H1 (cell line): ENCODE data around the gene GNAO1. TPM values are rescaled to one million over a fixed set of nuclear protein-coding genes. Genes with fewer than 3 reads are reported as not detected.

ENCODE experiments used
- CTCF ChIA-PET: fragments of 300-600 bp; sonication (Branson Sonifier 250); formaldehyde crosslinking; loops from one replicate; lab custom pipeline; 2021; ENCODE audit not compliant: partially characterized antibody; lab: Charles Lee
- POLR2A ChIA-PET: fragments of 300-600 bp; sonication (Branson Sonifier 250); formaldehyde crosslinking; loops from one replicate; lab custom pipeline; 2021; ENCODE audit warnings: inconsistent platforms; ENCODE audit not compliant: partially characterized antibody; lab: Charles Lee
- DNase-seq, 2 experiments: peaks; one replicate each; pipeline versions ENCODE4 v3.0.0 to v3.0.0-alpha.2; 2010 to 2022; ENCODE audit warnings: low spot score in 2 of 2, low read depth in 1 of 2, mixed read lengths in 1 of 2
- FAIRE-seq: peaks from 2 replicates; lab custom pipeline; 2011; peaks lifted over from hg19 to GRCh38; lab: Jason Lieb, UNC
- H2AFZ ChIP-seq: 2 replicates; pipeline ENCODE4 v1.8.1; 2012; ENCODE audit warnings: low read length, inconsistent platforms
- H2AK5ac ChIP-seq: 2 replicates; pipeline ENCODE4 v1.6.1; 2013; ENCODE audit warnings: low read depth, low read length
- H2BK120ac ChIP-seq: replicated peaks from 2 replicates; pipeline ENCODE3; 2013; ENCODE audit warnings: low read depth, low read length, inconsistent platforms
- H2BK12ac ChIP-seq: 2 replicates; pipeline ENCODE4 v1.6.1; 2013; ENCODE audit warnings: low read depth, low read length
- H2BK15ac ChIP-seq: 2 replicates; pipeline ENCODE4 v1.6.1; 2013; ENCODE audit warnings: low read length
- H2BK20ac ChIP-seq: 2 replicates; pipeline ENCODE4 v1.6.1; 2013; ENCODE audit warnings: low read length
- H2BK5ac ChIP-seq: 2 replicates; pipeline ENCODE4 v1.6.1; 2013; ENCODE audit warnings: low read depth, low read length
- H3K14ac ChIP-seq: 2 replicates; pipeline ENCODE4 v1.6.1; 2013; ENCODE audit warnings: inconsistent platforms; ENCODE audit not compliant: insufficient read length
- H3K18ac ChIP-seq: 2 replicates; pipeline ENCODE4 v1.6.1; 2013; ENCODE audit warnings: low read length; ENCODE audit errors: extremely low read depth
- H3K23ac ChIP-seq: 2 replicates; pipeline ENCODE4 v1.6.1; 2013; ENCODE audit warnings: inconsistent platforms; ENCODE audit not compliant: insufficient read length
- H3K23me2 ChIP-seq: 2 replicates; pipeline ENCODE4 v1.6.1; 2013; ENCODE audit warnings: low read depth, low read length
- H3K27ac ChIP-seq: 2 replicates; pipeline ENCODE4 v1.6.1; 2011; ENCODE audit warnings: low read depth, low read length, inconsistent platforms
- H3K27me3 ChIP-seq, 4 experiments: replicated peaks in 1 of 4; 1 replicate in 1 of 4; 2 replicates in 3 of 4; pipeline versions ENCODE4 v1.6.1 to v1.8.1; 2011 to 2013; ENCODE audit warnings: low read length in 3 of 4, mild to moderate bottlenecking in 3 of 4, inconsistent platforms in 2 of 4, mixed read lengths in 2 of 4, moderate library complexity in 1 of 4; ENCODE audit not compliant: control insufficient read depth in 3 of 4, insufficient read depth in 3 of 4; ENCODE audit errors: extremely low read depth in 1 of 4
- H3K36me3 ChIP-seq, 4 experiments: 2 replicates each; pipeline versions ENCODE4 v1.6.1 to v1.8.1; 2011 to 2013; ENCODE audit warnings: mild to moderate bottlenecking in 4 of 4, low read length in 3 of 4, moderate library complexity in 2 of 4, control low read depth in 1 of 4, inconsistent platforms in 1 of 4; ENCODE audit not compliant: insufficient read depth in 4 of 4, control insufficient read depth in 2 of 4
- H3K4ac ChIP-seq: replicated peaks from 2 replicates; pipeline ENCODE3; 2013; ENCODE audit warnings: low read length, low read depth, mixed read lengths, inconsistent platforms; ENCODE audit not compliant: insufficient read length
- H3K4me1 ChIP-seq, 4 experiments: replicated peaks in 1 of 4; 1 replicate in 1 of 4; 2 replicates in 3 of 4; pipeline versions ENCODE4 v1.6.1 to v1.8.1; 2011 to 2013; ENCODE audit warnings: low read length in 3 of 4, inconsistent platforms in 2 of 4, mixed read lengths in 1 of 4; ENCODE audit not compliant: insufficient read depth in 4 of 4, control insufficient read depth in 3 of 4
- H3K4me2 ChIP-seq, 2 experiments: 2 replicates each; pipeline versions ENCODE4 v1.6.1 to v1.8.1; 2011 to 2013; ENCODE audit warnings: low read depth in 2 of 2, low read length in 2 of 2, control low read depth in 1 of 2, inconsistent platforms in 1 of 2, mild to moderate bottlenecking in 1 of 2; ENCODE audit not compliant: insufficient read depth in 1 of 2
- H3K4me3 ChIP-seq, 4 experiments: fragments of 200-600, 300-600 bp in 1 of 4; sonication (generic), shearing (Covaris generic), sonication (Bioruptor Twin) in 1 of 4; 2 replicates each; pipeline versions ENCODE4 v1.5.1 to v1.8.1; 2011 to 2016; ENCODE audit warnings: low read length in 4 of 4, low read depth in 3 of 4, control low read depth in 2 of 4, inconsistent platforms in 2 of 4, mild to moderate bottlenecking in 2 of 4, mixed read lengths in 1 of 4, moderate library complexity in 1 of 4; ENCODE audit not compliant: insufficient read depth in 2 of 4; ENCODE audit errors: extremely low read depth in 1 of 4
- H3K56ac ChIP-seq: replicated peaks from 2 replicates; pipeline ENCODE3; 2013; ENCODE audit warnings: low read depth, mild to moderate bottlenecking, mixed read lengths, low read length, inconsistent platforms; ENCODE audit not compliant: insufficient read length
- H3K79me1 ChIP-seq: 2 replicates; pipeline ENCODE4 v1.6.1; 2013; ENCODE audit warnings: low read depth, low read length, control low read depth
- H3K79me2 ChIP-seq, 2 experiments: 2 replicates each; pipeline versions ENCODE4 v1.6.1 to v1.8.1; 2012 to 2013; ENCODE audit warnings: low read length in 2 of 2, mild to moderate bottlenecking in 2 of 2, inconsistent platforms in 1 of 2; ENCODE audit not compliant: insufficient read depth in 2 of 2, control insufficient read depth in 1 of 2
- H3K9ac ChIP-seq, 4 experiments: replicated peaks in 1 of 4; 1 replicate in 1 of 4; 2 replicates in 3 of 4; pipeline versions ENCODE4 v1.6.1 to v1.8.1; 2011 to 2013; ENCODE audit warnings: low read depth in 3 of 4, low read length in 3 of 4, control low read depth in 2 of 4, mild to moderate bottlenecking in 2 of 4, moderate library complexity in 2 of 4, inconsistent platforms in 1 of 4; ENCODE audit errors: extremely low read depth in 1 of 4
- H3K9me3 ChIP-seq, 2 experiments: 2 replicates each; pipeline versions ENCODE4 v1.6.1 to v1.8.1; 2012 to 2013; ENCODE audit warnings: mild to moderate bottlenecking in 2 of 2, moderate library complexity in 2 of 2, control low read depth in 1 of 2, inconsistent platforms in 1 of 2, low read depth in 1 of 2, low read length in 1 of 2, mixed read lengths in 1 of 2; ENCODE audit not compliant: insufficient read depth in 2 of 2
- H4K20me1 ChIP-seq, 2 experiments: replicated peaks in 1 of 2; 2 replicates each; pipeline versions ENCODE3 to v1.8.1; 2011 to 2013; ENCODE audit warnings: inconsistent platforms in 2 of 2, low read length in 2 of 2, mild to moderate bottlenecking in 1 of 2; ENCODE audit not compliant: insufficient read depth in 2 of 2, control insufficient read depth in 1 of 2
- H4K5ac ChIP-seq: 2 replicates; pipeline ENCODE4 v1.6.1; 2013; ENCODE audit warnings: low read length, low read depth, mixed read lengths, inconsistent platforms; ENCODE audit not compliant: insufficient read length
- H4K8ac ChIP-seq: 2 replicates; pipeline ENCODE4 v1.8.0; 2013; ENCODE audit warnings: mild to moderate bottlenecking, moderate library complexity, low read length, inconsistent platforms; ENCODE audit not compliant: insufficient read depth; ENCODE audit errors: extremely low read depth
- H4K91ac ChIP-seq: replicated peaks from 2 replicates; pipeline ENCODE3; 2013; ENCODE audit warnings: low read length, mixed read lengths, inconsistent platforms; ENCODE audit not compliant: insufficient read length
- BACH1 ChIP-seq: IDR thresholded peaks from 2 replicates; pipeline ENCODE4 v1.6.1; 2012; ENCODE audit warnings: low read length, improper control_type of control experiment
- BCL11A ChIP-seq, 2 experiments: IDR thresholded peaks; one replicate each; pipeline ENCODE4 v1.6.1; 2011; ENCODE audit warnings: low read depth in 2 of 2, low read length in 2 of 2, mild to moderate bottlenecking in 2 of 2
- BRCA1 ChIP-seq: IDR thresholded peaks from 2 replicates; pipeline ENCODE4 v1.6.1; 2012; ENCODE audit warnings: low read depth, low read length, improper control_type of control experiment
- EGR1 ChIP-seq: IDR thresholded peaks from 2 replicates; pipeline ENCODE4 v1.6.1; 2011; ENCODE audit warnings: low read depth, low read length, borderline replicate concordance
- HDAC2 ChIP-seq, 2 experiments: fragments of 300-600 bp in 1 of 2; sonication (generic) in 1 of 2; IDR thresholded peaks; 2 replicates each; pipeline ENCODE4 v1.6.1; 2011 to 2012; ENCODE audit warnings: low read depth in 2 of 2, low read length in 2 of 2, mild to moderate bottlenecking in 2 of 2, moderate library complexity in 2 of 2, borderline replicate concordance in 1 of 2, inconsistent platforms in 1 of 2
- HDAC6 ChIP-seq: IDR thresholded peaks from one replicate; pipeline ENCODE4 v1.7.1; 2012; ENCODE audit warnings: low read depth, mild to moderate bottlenecking, inconsistent platforms, low read length, moderate library complexity
- KDM4A ChIP-seq: IDR thresholded peaks from one replicate; pipeline ENCODE4 v1.7.1; 2012; ENCODE audit warnings: low read depth, mild to moderate bottlenecking, moderate library complexity, low read length, inconsistent platforms; ENCODE audit not compliant: severe bottlenecking
- POLR2A ChIP-seq, 2 experiments: IDR thresholded peaks; 1 replicate in 1 of 2; 2 replicates in 1 of 2; pipeline ENCODE4 v1.6.1; 2011; ENCODE audit warnings: low read depth in 2 of 2, low read length in 2 of 2, mild to moderate bottlenecking in 2 of 2; ENCODE audit errors: control extremely low read depth in 1 of 2
- POU5F1 ChIP-seq: IDR thresholded peaks from 2 replicates; pipeline ENCODE4 v1.6.1; 2011; ENCODE audit warnings: low read depth, mild to moderate bottlenecking, low read length, moderate library complexity
- RXRA ChIP-seq: IDR thresholded peaks from 2 replicates; pipeline ENCODE4 v1.6.1; 2011; ENCODE audit warnings: low read depth, mild to moderate bottlenecking, low read length, moderate library complexity; ENCODE audit not compliant: insufficient read depth
- SIN3A ChIP-seq, 2 experiments: IDR thresholded peaks in 1 of 2; conservative IDR thresholded peaks in 1 of 2; 2 replicates each; pipeline ENCODE4 v1.6.1; 2011 to 2012; ENCODE audit warnings: low read length in 2 of 2, improper control_type of control experiment in 1 of 2, low read depth in 1 of 2, mild to moderate bottlenecking in 1 of 2
- YY1 ChIP-seq: IDR thresholded peaks from 2 replicates; pipeline ENCODE4 v1.6.1; 2011; ENCODE audit warnings: low read depth, mild to moderate bottlenecking, low read length
- WGBS, 2 experiments: shearing (Covaris generic) in 1 of 2; methylation state at CpG; one replicate each; pipeline versions ENCODE4 v1.1.6 to v1.1.7; 2013 to 2015; ENCODE audit warnings: low lambda C conversion rate in 2 of 2, mixed read lengths in 2 of 2, inconsistent platforms in 1 of 2, low coverage in 1 of 2, missing lambda C conversion rate in 1 of 2; ENCODE audit not compliant: insufficient replicate concordance in 2 of 2, insufficient coverage in 1 of 2, insufficient read length in 1 of 2; ENCODE audit errors: extremely low coverage in 1 of 2, missing lambda C conversion rate in 1 of 2; 5-methylcytosine and 5-hydroxymethylcytosine counted together
- polyA plus RNA-seq, 7 experiments: library from polyadenylated mRNA; depleted of rRNA in 3 of 7; stranded (reverse) in 5 of 7; unstranded in 2 of 7; fragments of >200 nt in 5 of 7; fragments of 200-250 nt in 2 of 7; gene quantifications; 1 replicate in 5 of 7; 2 replicates in 1 of 7; 4 replicates in 1 of 7; pipeline versions ENCODE4 v1.2.1 to v1.2.3, GENCODE V29; 2011 to 2013; ENCODE audit warnings: missing spikeins in 2 of 7, mixed read lengths in 2 of 7
- total RNA-seq: library from RNA; stranded (reverse); fragmentation: NEBNext Ultra II Directional; extraction: Animal tissue kit (Norgen Biotek cat#: 25700); gene quantifications from 2 replicates; pipeline ENCODE4 v1.2.1, GENCODE V29; 2021

The GNAO1 gene
- total and polyA plus RNA-seq, 2 of the 8 experiments (the other 6 are each of a cell fraction or from before 2014, with no cell fraction given), result 6.7 to 34.4 TPM

GRCh38 chr16:56244612-56245011 lies 53.3 kb downstream of the GNAO1 start:
- 89% methylated on average over 4 of the region's 4 CpGs; no CpG with 5 or more reads in 1 of the 2 experiments for WGBS, 2 experiments
- POLR2A ChIA-PET, result no interaction called here
- no peak overlapping the region for H3K4me2 ChIP-seq
- no peaks in the 10 kb centered on the region for H4K20me1 ChIP-seq
- no peak overlapping the region for H2AFZ ChIP-seq
- no peak overlapping the region for H4K8ac ChIP-seq
- H3K9ac ChIP-seq, result no peak overlapping the region
- no peak overlapping the region for H2BK120ac ChIP-seq
- H2BK20ac ChIP-seq, result no peak overlapping the region
- no peak overlapping the region for H3K23ac ChIP-seq
- no peak for TF ChIP-seq RXRA
- no peak for TF ChIP-seq EGR1
- no peak for TF ChIP-seq BCL11A (IDR thresholded peaks at IDR 0.05; ENCODE audit: low read depth in 2 of 2, low read length in 2 of 2)
- no peak for TF ChIP-seq YY1
- no peak for TF ChIP-seq BACH1
- TF ChIP-seq BRCA1, result no peak
- TF ChIP-seq POLR2A (IDR thresholded peaks at IDR 0.05; ENCODE audit: control extremely low read depth in 1 of 2, low read depth in 2 of 2, low read length in 2 of 2), result no peak
- no peak for TF ChIP-seq KDM4A
- no peak for TF ChIP-seq HDAC2 (IDR thresholded peaks at IDR 0.05; ENCODE audit: borderline replicate concordance in 1 of 2, low read depth in 2 of 2, low read length in 2 of 2)
- no peak for TF ChIP-seq POU5F1
- no peak for TF ChIP-seq HDAC6
- no peak for TF ChIP-seq SIN3A (conservative IDR thresholded peaks at IDR 0.05 in 1 of 2, IDR thresholded peaks at IDR 0.05 in 1 of 2; ENCODE audit: low read depth in 1 of 2, low read length in 2 of 2)
- TF ChIP-seq, all 59 proteins: peak for 0
- H2BK12ac ChIP-seq, result no peak overlapping the region
- no peak overlapping the region for H3K56ac ChIP-seq
- no peaks in the 10 kb centered on the region for H3K23me2 ChIP-seq
- peaks cover 6% of the 10 kb centered on the region; the same call in 1 of the 2 replicates for H3K79me1 ChIP-seq
- CTCF ChIA-PET, result interaction anchor here (1.2 to 3.2 kb wide), 4 partner anchors 8 to 74 kb away, joined by 3 to 13 read pairs (median 8); no protein-coding TSS in a partner anchor
- H3K18ac ChIP-seq, result no peak overlapping the region
- no peak overlapping the region for H2BK5ac ChIP-seq
- H3K27ac ChIP-seq, result no peak overlapping the region
- no peak overlapping the region for H3K4ac ChIP-seq
- H2AK5ac ChIP-seq, result no peak overlapping the region
- no peak for FAIRE-seq
- H2BK15ac ChIP-seq, result no peak overlapping the region
- DNase-seq, result no peak
- H3K36me3 ChIP-seq, result no peaks in the 10 kb centered on the region; a peak in 1 of 8 replicates
- no peaks in the 10 kb centered on the region for H3K79me2 ChIP-seq
- H4K91ac ChIP-seq, result no peak overlapping the region
- no peaks in the 10 kb centered on the region; a peak in 1 of 7 replicates for H3K27me3 ChIP-seq
- H3K9me3 ChIP-seq, result no peaks in the 10 kb centered on the region
- H3K4me1 ChIP-seq, result peaks cover 2 to 9% (median 5%) of the 10 kb centered on the region in 4 experiments; a peak in 5 of 7 replicates
- no peak overlapping the region for H4K5ac ChIP-seq
- no peak overlapping the region for H3K14ac ChIP-seq
- no peak overlapping the region for H3K4me3 ChIP-seq
